GM21447 (cell line): Measurements from ENCODE around the gene NFIA.

Experiments
- ATAC-seq: cut with Tn5 transposase; IDR thresholded peaks from one replicate; pipeline ENCODE4 v1.9.1; 2021; ENCODE audit not compliant: unreplicated experiment

NFIA gene

DNA sequence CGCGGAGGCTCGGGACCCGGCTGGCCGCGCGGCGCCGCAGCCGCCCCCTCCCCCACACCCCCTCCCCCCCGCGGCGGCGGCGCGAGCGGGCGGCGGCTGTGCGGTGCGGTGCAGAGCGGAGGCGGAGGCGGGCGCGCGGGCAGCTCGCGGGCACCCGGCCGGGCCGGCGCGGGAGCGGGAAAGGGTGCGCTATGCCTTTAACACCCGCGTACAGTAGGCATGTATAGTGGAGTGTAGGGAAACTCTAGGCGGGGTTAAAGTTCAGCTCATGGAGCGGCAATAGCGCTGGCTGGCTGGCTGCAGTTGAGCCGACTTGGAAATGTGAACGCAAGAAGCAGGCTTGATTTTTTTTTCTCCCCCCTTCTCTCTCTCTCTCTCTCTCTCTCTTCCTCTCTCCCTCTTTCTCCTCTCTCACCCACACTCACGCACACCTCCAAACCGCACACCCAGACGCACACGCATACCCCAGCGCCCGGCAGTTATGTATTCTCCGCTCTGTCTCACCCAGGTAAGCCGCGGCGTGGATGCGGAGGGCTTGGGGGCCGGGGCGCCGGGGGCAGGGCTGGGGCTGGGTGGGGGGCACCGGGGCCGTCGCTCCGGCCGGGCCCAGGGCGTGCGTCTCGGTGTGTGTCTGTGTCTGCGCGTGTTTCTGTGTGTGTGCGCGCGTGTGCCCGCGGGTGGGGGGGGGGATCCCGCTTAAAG is at the start of gene NFIA:
Gene NFIA (plus strand): TSS at position 251 of the 702 bp plus-strand sequence.
- ATAC-seq = no peak

DNA sequence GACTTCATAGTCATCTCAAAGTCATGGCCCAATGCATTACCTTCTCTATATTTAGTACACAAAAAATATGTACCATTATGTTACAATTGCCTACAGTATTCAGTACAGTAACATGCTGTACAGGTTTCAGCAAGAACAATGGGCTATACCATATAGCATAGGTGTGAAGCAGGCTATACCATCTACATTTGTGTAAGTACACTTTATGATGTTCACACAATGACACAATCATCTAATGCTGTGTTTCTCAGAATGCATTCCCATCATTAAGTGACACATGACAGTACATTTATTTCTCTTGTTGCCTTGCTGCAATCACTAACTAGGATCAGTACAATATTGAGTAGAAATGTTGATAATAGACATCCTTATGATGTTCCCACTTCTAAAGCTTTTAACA is 46.5 kb upstream of the NFIA start:
- no peak for ATAC-seq

DNA sequence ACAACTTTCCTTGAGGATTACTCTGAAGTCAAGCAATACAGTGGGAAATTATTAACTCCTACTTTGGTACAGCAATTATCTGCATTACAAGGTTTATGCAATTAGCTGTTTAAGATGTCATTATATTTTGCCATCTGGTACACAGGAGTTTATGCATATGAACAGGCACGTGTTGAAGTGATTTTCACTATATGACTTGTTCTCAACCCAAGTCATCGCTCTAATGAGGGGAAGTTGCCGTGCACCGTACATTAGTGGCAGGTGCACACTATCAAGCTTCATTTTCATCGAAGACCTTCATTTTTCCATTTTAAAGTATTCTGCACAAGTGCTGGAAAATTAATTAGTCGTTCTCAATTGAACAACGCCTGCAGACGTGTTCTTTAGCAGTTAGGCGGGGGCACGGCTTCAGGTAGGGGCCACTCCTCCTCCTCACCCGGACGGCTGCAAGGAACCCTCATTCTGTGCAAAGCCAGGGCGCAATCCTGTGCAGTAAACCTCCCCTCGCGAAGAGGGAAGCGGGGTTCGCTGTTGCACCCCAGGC is 39.8 kb upstream of the NFIA start:
- ATAC-seq = no peak

DNA sequence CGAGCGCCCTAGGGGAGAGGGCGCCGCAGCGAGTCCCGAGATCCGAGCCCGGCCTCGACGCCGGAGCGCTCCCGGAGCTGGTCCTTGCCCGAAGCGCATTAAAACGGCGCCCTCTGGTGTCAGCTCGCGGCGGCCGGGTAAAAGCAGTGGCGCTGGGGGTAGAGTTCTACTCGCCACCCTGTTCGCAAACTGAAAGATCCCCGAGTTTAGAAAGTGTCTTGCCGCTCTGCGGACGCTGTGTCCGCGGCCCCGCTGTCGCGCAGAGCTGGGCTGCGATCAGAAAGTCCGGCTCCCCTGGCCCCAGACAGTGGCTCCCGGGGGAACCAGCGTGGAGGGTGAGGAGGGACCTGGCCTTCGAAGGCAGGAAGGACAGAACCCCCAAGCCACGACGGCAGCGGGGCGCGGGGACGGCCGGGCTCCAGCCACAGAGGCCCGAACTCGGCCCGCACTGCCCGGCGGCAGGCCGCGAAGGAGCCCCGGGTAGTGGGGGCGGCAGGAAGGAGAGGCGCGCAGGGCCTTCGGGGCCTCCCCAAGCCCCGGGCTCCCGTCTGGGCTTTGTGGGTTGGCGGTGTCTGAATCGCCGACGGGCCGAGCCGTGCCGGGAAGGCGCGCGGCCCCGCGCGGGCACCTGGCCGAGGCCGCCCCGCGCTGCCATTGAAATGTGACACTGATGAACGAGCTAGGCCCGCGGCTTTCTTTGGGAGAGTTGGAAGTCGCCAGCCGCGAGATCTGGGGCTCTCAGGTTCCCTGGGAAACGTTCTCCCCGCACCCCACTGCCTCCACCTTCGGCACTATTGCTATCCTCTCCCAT is 39.1 kb upstream of the NFIA start:
- ATAC-seq = peak; percentile 80

- no peak for ATAC-seq
Measured at GRCh38 chr1:61046434-61046833, 35.9 kb upstream of the NFIA start.

- ATAC-seq = no peak
Measured at GRCh38 chr1:61047061-61047460, 35.3 kb upstream of the NFIA start.

- peak; percentile 90 for ATAC-seq
Measured at GRCh38 chr1:61049850-61050540, 32.4 kb upstream of the NFIA start.

DNA sequence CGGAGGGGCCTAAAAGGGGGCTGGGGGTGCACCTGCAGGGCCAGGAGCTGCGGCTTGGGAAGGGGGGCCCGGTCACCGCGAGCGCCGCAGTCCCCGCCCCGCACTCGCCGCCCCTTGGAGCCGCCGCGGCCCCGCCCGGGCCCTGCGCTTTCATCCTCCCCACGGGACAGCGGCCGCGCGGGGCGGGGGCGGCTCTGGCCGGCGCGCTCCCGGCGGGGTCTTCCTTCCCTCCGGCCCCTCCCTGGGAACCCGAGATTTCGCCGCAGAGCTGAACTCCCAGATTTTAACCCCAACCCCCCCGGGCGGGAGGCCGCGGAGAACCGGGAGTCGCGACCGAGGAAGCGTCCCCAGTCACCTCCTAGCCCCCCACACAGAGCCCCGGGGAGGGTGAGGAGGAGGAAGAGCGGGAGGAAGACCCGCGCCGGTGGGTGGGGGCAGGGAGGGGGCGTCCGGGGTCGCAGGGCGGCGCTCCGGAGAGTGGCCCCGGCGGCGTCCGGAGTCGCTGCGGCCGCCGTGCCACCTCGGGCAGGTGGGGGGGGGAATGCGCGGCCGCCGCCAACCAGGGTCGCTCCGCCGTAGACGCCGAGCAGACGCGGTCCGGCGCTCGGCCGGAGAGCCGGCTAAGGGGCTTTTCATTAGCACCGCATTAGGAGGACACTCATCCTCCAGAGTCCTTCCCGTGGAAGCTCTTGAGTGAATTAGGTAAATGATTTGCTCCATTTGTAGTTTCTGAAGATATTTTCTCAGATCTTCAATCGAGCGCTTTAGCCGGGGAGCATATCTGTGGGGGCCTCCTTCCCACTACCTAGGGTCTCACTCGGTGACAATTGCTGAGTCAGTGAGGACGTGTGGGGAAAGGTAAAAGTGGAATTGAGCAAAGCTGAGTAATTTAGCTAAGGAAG is 31.6 kb upstream of the NFIA start:
- ATAC-seq = no peak

DNA sequence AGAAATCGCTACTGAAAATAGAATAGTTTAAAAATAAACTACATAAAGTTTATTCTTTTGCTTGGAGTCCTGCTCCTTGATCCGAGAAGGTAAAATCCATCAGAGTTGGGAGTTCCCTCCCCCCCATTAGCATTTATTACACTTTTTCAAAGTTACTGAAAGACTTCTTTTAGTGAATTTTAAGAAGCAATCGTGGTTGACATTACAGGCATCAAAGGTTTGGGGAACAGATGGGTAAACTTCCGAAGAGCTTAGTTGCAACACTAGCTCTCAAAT is 31.0 kb upstream of the NFIA start:
- no peak for ATAC-seq

GRCh38 chr1:61051719-61052394 is 30.5 kb upstream of the NFIA start:
- ATAC-seq = no peak

DNA sequence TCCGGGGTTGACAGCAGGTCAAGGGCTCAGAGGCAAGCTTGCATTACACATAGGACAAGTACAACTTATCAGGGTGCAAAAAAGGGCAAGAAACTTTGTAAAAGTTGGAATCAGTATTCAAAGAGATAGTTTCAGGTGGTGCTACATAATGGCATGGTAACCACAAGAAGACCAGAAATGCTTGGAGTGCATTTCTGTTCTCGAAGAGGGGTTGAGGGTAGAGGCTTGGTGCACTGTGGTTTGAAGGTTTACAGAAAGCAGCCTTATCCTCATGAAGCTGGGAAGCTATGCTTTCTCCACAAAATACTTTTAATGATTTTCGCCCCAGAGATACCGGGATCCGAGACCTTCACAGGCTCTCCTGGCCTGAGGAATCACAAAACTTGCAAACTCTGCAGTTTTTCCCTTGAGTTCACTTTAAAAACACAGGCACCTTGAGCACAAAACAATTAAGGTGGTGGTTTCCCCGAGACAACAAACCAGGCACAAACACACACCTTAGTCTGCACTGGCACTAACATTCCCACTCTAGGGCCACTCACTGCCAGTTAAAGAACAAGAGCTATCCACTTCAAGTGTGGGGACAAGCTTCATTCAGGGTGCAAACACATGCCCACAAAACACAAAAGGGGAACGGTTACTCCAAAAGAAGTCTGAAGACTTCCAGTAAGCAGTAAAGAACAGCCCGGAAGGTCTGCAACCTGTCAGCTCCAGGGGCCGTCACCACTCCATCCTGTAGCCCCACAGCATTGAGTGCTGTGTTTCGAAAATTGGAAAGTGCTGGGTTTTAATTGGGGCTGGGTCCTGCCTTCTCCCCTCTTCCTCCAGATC is 29.8 kb upstream of the NFIA start:
- no peak for ATAC-seq

DNA sequence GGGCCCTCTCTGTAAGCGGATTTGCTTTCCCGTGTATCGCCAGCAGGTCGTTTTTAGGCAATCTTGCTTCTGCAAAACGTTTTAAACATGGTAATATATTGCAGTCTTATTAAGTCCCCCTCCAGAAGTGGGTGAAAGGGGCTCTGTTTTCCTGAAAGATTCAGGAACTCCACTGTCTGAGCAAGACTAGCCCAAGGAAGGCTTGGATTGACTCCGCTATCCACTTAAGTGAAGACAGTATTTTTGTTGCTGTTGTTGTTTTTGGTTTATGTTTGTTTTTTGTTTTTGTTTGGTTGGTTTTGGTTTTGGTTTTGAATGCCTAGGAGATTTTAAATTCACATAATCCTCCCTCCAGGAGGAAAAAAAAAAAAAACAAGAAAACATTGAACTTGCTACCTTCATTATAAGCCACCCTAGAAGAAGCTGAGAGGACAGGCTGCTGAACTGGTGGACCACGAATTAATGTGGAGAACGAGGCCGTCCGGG is 29.1 kb upstream of the NFIA start:
- ATAC-seq = no peak

GRCh38 chr1:61053712-61054600 is 28.4 kb upstream of the NFIA start:
- no peak for ATAC-seq

- ATAC-seq = no peak
Measured at GRCh38 chr1:61054601-61054993, 27.8 kb upstream of the NFIA start.

DNA sequence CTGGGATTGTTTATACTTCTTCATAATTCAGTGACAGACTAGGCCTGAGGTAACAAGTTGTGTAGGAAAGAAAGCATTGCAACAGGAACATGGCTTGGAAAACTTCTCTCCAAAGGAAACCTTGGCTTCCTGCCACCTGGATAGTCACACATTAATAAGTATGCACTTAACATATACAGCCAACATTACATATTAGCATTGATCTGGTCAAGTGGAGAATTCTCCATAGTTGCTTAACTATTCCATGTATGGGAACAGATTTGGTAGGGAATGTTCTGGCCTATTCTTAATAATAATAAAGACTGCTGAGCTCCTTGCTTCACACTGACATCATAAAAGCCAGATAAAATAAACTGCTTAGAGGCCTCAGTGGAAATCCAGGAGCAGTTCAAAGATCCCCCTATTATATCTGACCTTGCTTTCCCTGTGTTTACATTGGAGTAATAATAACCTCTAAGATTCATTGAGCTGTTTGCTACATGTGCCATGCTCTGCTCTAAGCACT is 27.2 kb upstream of the NFIA start:
- ATAC-seq = no peak

- no peak for ATAC-seq
Measured at GRCh38 chr1:61056196-61056572, 26.2 kb upstream of the NFIA start.

DNA sequence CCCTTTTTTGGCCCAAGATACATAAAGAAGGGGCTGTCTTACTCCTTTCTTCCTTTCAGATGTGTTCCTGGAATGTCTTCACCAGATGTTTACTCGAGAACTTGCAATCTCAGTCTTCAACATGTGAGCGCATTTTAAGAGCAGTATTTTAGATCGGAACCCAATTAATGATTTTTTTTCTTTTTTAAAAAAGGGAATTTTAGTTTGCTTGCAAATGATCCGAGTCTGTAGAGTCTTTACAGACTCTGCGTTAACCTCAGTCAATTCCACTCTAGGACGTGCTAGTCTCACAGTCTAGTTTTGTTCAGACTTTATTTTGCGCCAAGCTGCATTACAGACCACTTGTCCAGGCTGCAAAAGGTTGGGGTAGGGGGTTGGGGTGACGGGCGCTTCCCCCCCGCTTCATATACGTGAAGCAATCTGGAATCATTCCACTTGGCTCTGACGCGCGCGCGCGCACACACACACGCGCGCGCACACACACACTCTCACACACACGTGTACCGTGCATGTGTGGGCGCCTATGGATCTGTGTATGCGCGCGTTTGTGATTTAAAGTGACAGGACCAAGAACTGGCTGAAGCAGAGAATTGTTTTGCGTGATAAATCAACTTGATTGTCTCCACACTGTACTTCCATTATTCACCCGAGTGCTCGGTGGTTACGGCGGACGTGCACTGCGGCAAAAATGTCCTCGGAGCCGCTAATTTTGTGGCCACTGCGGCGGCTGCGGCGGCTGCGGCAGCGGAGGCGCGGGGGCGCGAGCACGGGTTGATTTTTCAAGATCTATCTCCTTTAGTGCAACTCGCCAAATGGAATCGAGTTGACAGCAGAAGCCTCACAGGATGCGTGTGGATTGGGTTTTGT is 25.6 kb upstream of the NFIA start:
- no peak for ATAC-seq
